SK-N-MC (cell line): ENCODE data around the gene DECR2.
A peak's percentile ranks its signal among the peaks of the same experiment; 100 is the strongest.

Experiments
- DNase-seq: peaks from one replicate; pipeline ENCODE4 v3.0.0-alpha.2; 2011; ENCODE audit warnings: low read depth, low spot score
- H3K27ac ChIP-seq: fragments of 200-600 bp; sonication (generic); 2 replicates; pipeline ENCODE4 v1.5.1; 2016; ENCODE audit warnings: mixed run types
- H3K36me3 ChIP-seq: fragments of 200-600 bp; sonication (generic); 2 replicates; pipeline ENCODE4 v1.6.1; 2017; ENCODE audit warnings: antibody characterized with exemption, low read length, mixed read lengths; ENCODE audit not compliant: insufficient read depth
- H3K4me3 ChIP-seq: fragments of 200-600 bp; sonication (generic); 2 replicates; pipeline ENCODE4 v1.5.1; 2016
- H3K9ac ChIP-seq: fragments of 200-600 bp; sonication (generic); 2 replicates; pipeline ENCODE4 v1.8.0; 2017; ENCODE audit warnings: mixed run types, mixed read lengths; ENCODE audit not compliant: insufficient read length
- H3K9me3 ChIP-seq: fragments of 200-600 bp; sonication (generic); 2 replicates; pipeline ENCODE4 v1.6.1; 2017; ENCODE audit warnings: low read depth, mild to moderate bottlenecking, antibody characterized with exemption, low read length, moderate library complexity, mixed read lengths
- EZH2 ChIP-seq: fragments of 200-600 bp; sonication (generic); IDR thresholded peaks from one replicate; pipeline ENCODE4 v1.6.1; 2017; ENCODE audit warnings: antibody characterized with exemption
- FOXP2 ChIP-seq: optimal IDR thresholded peaks from 2 replicates; pipeline ENCODE3; 2011; ENCODE audit warnings: mild to moderate bottlenecking, moderate library complexity; ENCODE audit not compliant: insufficient read depth; ENCODE audit errors: extremely low read length, control extremely low read depth
- POLR2AphosphoS5 ChIP-seq: IDR thresholded peaks from 2 replicates; pipeline ENCODE4 v1.6.1; 2012; ENCODE audit warnings: mild to moderate bottlenecking, low read depth, low read length, borderline replicate concordance

The DECR2 gene

DNA sequence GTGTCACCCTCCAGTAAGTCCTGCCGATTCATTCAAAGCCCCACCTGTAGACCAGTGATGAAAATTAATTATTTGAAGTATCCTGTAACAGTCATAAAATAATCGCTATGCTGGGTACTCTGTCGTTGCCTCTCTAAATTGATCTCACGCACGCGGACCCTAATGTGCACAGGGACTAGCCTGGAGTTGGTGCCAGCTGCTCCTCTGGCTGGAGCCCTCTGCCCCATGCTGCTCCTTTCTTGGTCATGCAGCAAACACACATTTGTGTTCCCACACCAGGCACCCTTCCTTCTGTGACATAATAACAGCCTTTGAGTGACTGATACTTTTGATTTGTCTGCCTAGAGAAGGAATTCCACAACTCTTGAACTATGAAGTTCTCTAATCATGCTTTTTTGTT, 39.8 kb downstream of the DECR2 start:
- Histone ChIP-seq H3K9ac (no peak overlapping the region), H3K27ac (no peak overlapping the region), H3K9me3 (no peaks in the 10 kb centered on the region), H3K4me3 (no peak overlapping the region), H3K36me3 (no peaks in the 10 kb centered on the region)
- TF ChIP-seq FOXP2, result no peak
- no peak for TF ChIP-seq POLR2AphosphoS5
- no peak for TF ChIP-seq EZH2
- DNase-seq, result no peak

DNA sequence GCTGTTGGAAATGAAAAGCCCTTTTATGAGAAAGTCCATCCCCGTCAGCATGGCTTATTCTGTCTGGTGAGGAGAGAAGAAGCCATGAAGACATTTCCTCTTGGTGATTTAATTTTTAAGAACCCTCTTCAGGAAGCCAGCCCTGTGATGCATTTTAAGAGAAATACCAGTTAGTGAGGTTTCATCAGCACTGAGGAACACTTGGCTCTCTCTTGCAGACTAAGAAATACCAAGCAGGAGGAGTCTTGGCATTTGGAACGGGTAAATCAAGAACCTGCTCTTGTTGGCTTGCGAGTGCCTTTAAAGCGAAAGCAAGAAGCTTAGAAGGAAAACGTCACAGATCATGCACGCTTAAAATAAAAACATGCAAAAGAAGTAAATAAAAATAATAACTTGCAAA, 41.3 kb downstream of the DECR2 start:
- Histone ChIP-seq H3K27ac (0 out of 2 replicates have a peak overlapping the region, but pooled peaks have one; percentile 11), H3K9ac (peak overlapping the region; percentile 1), H3K9me3 (no peaks in the 10 kb centered on the region), H3K4me3 (no peak overlapping the region), H3K36me3 (no peaks in the 10 kb centered on the region)
- TF ChIP-seq EZH2 (no peak), FOXP2 (no peak), POLR2AphosphoS5 (no peak)
- no peak for DNase-seq

- DNase-seq, result no peak
- Histone ChIP-seq H3K27ac (0 out of 2 replicates have a peak overlapping the region, but pooled peaks have one; percentile 12), H3K9ac (no peak overlapping the region), H3K4me3 (no peak overlapping the region), H3K9me3 (no peaks in the 10 kb centered on the region), H3K36me3 (no peaks in the 10 kb centered on the region)
- TF ChIP-seq FOXP2, result no peak
- TF ChIP-seq EZH2, result no peak
- no peak for TF ChIP-seq POLR2AphosphoS5
Measured at GRCh38 chr16:444027-444426, 42.3 kb downstream of the DECR2 start.

GRCh38 chr16:445566-445965, 43.9 kb downstream of the DECR2 start:
- H3K9ac ChIP-seq, result no peak overlapping the region
- DNase-seq, result no peak
- TF ChIP-seq EZH2 (no peak), FOXP2 (no peak), POLR2AphosphoS5 (no peak)
- H3K9me3 ChIP-seq, result no peaks in the 10 kb centered on the region
- no peaks in the 10 kb centered on the region for H3K36me3 ChIP-seq
- H3K4me3 ChIP-seq, result no peak overlapping the region
- no peak overlapping the region for H3K27ac ChIP-seq

DNA sequence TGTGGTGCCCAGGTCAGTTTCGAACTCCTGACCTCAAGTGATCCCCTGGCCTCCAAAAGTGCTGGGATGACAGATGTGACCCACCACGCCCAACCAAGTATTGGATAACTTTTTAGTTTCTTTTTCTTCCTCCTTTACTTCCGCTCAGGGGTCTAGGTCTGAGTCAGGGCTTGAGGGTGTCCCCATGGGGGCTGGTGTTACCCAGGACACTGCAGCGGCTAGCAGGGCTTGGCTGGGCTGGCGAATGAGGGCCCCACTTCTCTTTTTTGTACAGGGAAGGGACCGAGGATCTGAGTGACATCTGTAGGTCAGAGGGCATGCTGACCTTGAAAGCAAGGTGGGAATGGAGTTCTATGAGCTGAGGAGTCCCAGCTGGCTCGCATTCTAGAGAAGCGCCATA, 48.7 kb downstream of the DECR2 start:
- TF ChIP-seq EZH2 (no peak), FOXP2 (no peak), POLR2AphosphoS5 (no peak)
- no peak for DNase-seq
- Histone ChIP-seq H3K27ac (peak overlapping the region; percentile 67; the same call in 1 of the 2 replicates), H3K36me3 (no peaks in the 10 kb centered on the region), H3K9me3 (no peaks in the 10 kb centered on the region), H3K4me3 (peak overlapping the region; percentile 33; the same call in 1 of the 2 replicates), H3K9ac (no peak overlapping the region)

DNA sequence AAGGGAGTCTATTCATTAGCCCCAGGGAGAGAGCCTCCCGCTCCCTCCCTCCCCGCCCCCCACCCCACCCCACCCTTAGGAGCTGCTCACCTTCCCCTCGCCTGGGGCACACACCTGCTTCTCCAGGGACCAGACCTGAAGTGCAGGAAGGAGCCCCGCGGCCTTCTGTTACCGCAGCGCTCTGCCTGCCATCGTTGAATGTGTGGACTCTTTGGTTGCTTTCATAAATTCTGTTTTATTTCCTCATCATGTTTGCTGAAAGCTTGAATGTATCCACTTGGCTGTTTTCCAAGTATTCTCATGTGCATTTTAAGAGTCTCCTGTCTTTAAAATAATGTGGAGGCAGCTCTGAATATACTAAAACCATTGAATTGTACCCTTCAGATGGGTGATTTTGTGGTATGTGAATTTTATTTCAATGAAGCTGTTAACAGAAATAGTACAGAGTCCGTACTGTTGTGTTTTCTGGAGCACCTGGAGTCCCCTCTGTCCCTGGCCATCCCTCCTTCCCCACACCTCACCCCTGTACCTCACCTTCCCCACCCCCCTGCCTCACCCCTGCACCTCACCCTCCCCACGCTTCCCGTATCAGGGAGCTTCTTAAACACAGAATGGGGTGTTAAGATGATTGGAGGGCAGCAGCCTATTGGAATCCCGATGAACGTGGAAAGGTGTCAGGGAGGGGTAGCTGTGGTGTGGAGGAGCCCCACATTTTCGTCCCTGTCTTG, 49.3 kb downstream of the DECR2 start:
- no peak for TF ChIP-seq EZH2
- no peak for TF ChIP-seq FOXP2
- no peak for TF ChIP-seq POLR2AphosphoS5
- Histone ChIP-seq H3K9ac (no peak overlapping the region), H3K27ac (0 out of 2 replicates have a peak overlapping the region, but pooled peaks have one; percentile 25), H3K36me3 (no peaks in the 10 kb centered on the region), H3K9me3 (no peaks in the 10 kb centered on the region), H3K4me3 (no peak overlapping the region; the same call in 1 of the 2 replicates)
- DNase-seq, result peak; percentile 39

GRCh38 chr16:454397-454940, 52.8 kb downstream of the DECR2 start:
- Histone ChIP-seq H3K9ac (no peak overlapping the region), H3K36me3 (no peaks in the 10 kb centered on the region), H3K4me3 (no peak overlapping the region), H3K27ac (no peak overlapping the region), H3K9me3 (no peaks in the 10 kb centered on the region)
- TF ChIP-seq EZH2, result no peak
- TF ChIP-seq FOXP2, result no peak
- TF ChIP-seq POLR2AphosphoS5, result no peak
- DNase-seq, result no peak

DNA sequence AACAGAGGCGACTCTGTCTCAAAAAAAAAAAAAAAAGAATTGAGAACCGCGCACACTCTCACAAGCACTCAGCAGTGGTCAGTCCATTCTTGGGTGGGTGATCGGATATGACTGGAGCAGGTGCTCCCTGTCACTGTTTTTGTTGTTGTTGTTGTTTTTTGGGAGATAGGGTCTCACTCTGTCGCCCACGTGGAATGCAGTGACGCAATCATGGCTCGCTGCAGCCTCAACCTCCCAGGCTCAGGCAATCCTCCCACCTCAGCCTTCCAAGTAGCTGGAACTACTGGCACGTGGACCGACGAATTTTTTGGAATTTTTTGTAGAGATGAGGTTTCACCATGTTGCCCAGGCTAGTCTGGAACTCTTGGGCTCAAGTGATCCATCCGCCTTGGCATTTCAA, 53.8 kb downstream of the DECR2 start:
- Histone ChIP-seq H3K9me3 (no peaks in the 10 kb centered on the region), H3K4me3 (no peak overlapping the region), H3K36me3 (no peaks in the 10 kb centered on the region), H3K27ac (no peak overlapping the region), H3K9ac (no peak overlapping the region)
- no peak for TF ChIP-seq EZH2
- TF ChIP-seq FOXP2, result no peak
- no peak for TF ChIP-seq POLR2AphosphoS5
- DNase-seq, result no peak

GRCh38 chr16:456891-457483, 55.3 kb downstream of the DECR2 start:
- Histone ChIP-seq H3K27ac (peak overlapping the region; percentile 66), H3K9me3 (no peaks in the 10 kb centered on the region), H3K4me3 (no peak overlapping the region), H3K36me3 (no peaks in the 10 kb centered on the region), H3K9ac (peak overlapping the region; percentile 7)
- TF ChIP-seq POLR2AphosphoS5, result no peak
- TF ChIP-seq FOXP2, result no peak
- no peak for TF ChIP-seq EZH2
- DNase-seq, result no peak
